Activated CD4-positive, alpha-beta T cell treated with anti-CD3 and anti-CD28 coated beads, Interleukin-2, Interleukin-6, amounts not matched to agents 100 ng/mL and 50 ng/mL, durations not matched to agents 16 hours and 8 hours (primary cell): Measurements from ENCODE around the gene KLHDC10.
"Not testable (repeated sequence)": the region's sequence is repeated elsewhere in the genome, so short reads cannot be mapped to it uniquely, and the experiment has no call there.

Source experiments
- DNase-seq: peaks from one replicate; pipeline ENCODE4 v3.0.0-alpha.2; 2020

KLHDC10 gene

GRCh38 chr7:130118801-130119200 lies 48.5 kb downstream of the KLHDC10 start:
- no peak for DNase-seq

- no peak for DNase-seq
Measured at GRCh38 chr7:130123501-130123900, 53.2 kb downstream of the KLHDC10 start.

GRCh38 chr7:130124711-130125110 lies 54.4 kb downstream of the KLHDC10 start:
- no peak for DNase-seq

GRCh38 chr7:130126840-130127239 lies 56.5 kb downstream of the KLHDC10 start:
- not testable (repeated sequence) for DNase-seq

- no peak for DNase-seq
Measured at GRCh38 chr7:130127404-130127803, 57.1 kb downstream of the KLHDC10 start.

- no peak for DNase-seq
Measured at GRCh38 chr7:130127821-130128317, 57.5 kb downstream of the KLHDC10 start.

GRCh38 chr7:130129011-130129411 lies 58.7 kb downstream of the KLHDC10 start:
- DNase-seq = no peak

GRCh38 chr7:130131191-130131834 lies 61.0 kb downstream of the KLHDC10 start:
- no peak for DNase-seq

GRCh38 chr7:130131964-130132875 lies 61.9 kb downstream of the KLHDC10 start:
- no peak for DNase-seq

GRCh38 chr7:130133029-130133782 lies 62.9 kb downstream of the KLHDC10 start:
- DNase-seq = no peak

- no peak for DNase-seq
Measured at GRCh38 chr7:130134106-130134636, 63.8 kb downstream of the KLHDC10 start.

GRCh38 chr7:130134726-130135125 lies 64.4 kb downstream of the KLHDC10 start:
- DNase-seq = no peak

- DNase-seq = no peak
Measured at GRCh38 chr7:130135208-130136205, 65.2 kb downstream of the KLHDC10 start.

GRCh38 chr7:130136579-130137167 lies 66.3 kb downstream of the KLHDC10 start:
- DNase-seq = no peak

- no peak for DNase-seq
Measured at GRCh38 chr7:130137207-130137606, 66.9 kb downstream of the KLHDC10 start.

- DNase-seq = no peak
Measured at GRCh38 chr7:130139193-130139960, 69.0 kb downstream of the KLHDC10 start.

- DNase-seq = no peak
Measured at GRCh38 chr7:130140551-130141160, 70.3 kb downstream of the KLHDC10 start.

GRCh38 chr7:130141161-130141883 lies 71.0 kb downstream of the KLHDC10 start:
- DNase-seq = peak; percentile 41
